Upper lobe of left lung (tissue), 6 donors: ENCODE data around the gene LUC7L3. TPM values are rescaled to one million over a fixed set of nuclear protein-coding genes. Genes with fewer than 3 reads are reported as not detected.

Experiments used
- ATAC-seq, 2 donors: fragments of 200-7000 bp; cut with Tn5 transposase; one replicate each; pipeline ENCODE4 v1.9.1; 2022; ENCODE audit warnings: mild to moderate bottlenecking in 2 of 2, moderate library complexity in 2 of 2; ENCODE audit not compliant: low FRiP score in 2 of 2
- DNase-seq, 2 donors: peaks; one replicate each; pipeline ENCODE4 v3.0.0-alpha.2; 2019 to 2020
- H3K27ac ChIP-seq, 4 donors: fragments of 200-600 bp; sonication (generic); one replicate each; pipeline ENCODE4 v1.5.1; 2016 to 2019
- H3K27me3 ChIP-seq, 4 donors: fragments of 200-600 bp; sonication (generic); one replicate each; pipeline ENCODE4 v1.5.1; 2017 to 2019
- H3K36me3 ChIP-seq, 4 donors: fragments of 200-600 bp; sonication (generic); one replicate each; pipeline ENCODE4 v1.5.1; 2016 to 2019
- H3K4me1 ChIP-seq, 4 donors: fragments of 200-600 bp; sonication (generic); one replicate each; pipeline ENCODE4 v1.5.1; 2018 to 2019
- H3K4me3 ChIP-seq, 4 donors: fragments of 200-600 bp; sonication (generic); one replicate each; pipeline ENCODE4 v1.5.1; 2017 to 2019; ENCODE audit warnings: mild to moderate bottlenecking in 2 of 4, moderate library complexity in 1 of 4
- H3K9me3 ChIP-seq, 4 donors: fragments of 200-600 bp; sonication (generic); one replicate each; pipeline ENCODE4 v1.5.1; 2018 to 2019
- CTCF ChIP-seq, 6 experiments: fragments of 450-650 bp in 4 of 6; fragments of 200-600 bp in 2 of 6; sonication (generic) in 2 of 6; IDR thresholded peaks; one replicate each; pipeline ENCODE4 v1.5.1; 2016 to 2019; ENCODE audit warnings: antibody characterized with exemption in 6 of 6
- EP300 ChIP-seq, 4 donors: sonication (generic); formaldehyde crosslinking; IDR thresholded peaks; one replicate each; pipeline ENCODE4 v1.5.1; 2017; ENCODE audit warnings: antibody characterized with exemption in 4 of 4, control low read depth in 2 of 4
- POLR2A ChIP-seq, 4 donors: fragments of 450-650 bp; IDR thresholded peaks; one replicate each; pipeline ENCODE4 v1.5.1; 2016 to 2017; ENCODE audit warnings: antibody characterized with exemption in 4 of 4, mild to moderate bottlenecking in 2 of 4
- POLR2AphosphoS5 ChIP-seq, 2 donors: sonication (generic); formaldehyde crosslinking; IDR thresholded peaks; one replicate each; pipeline ENCODE4 v1.5.1; 2017; ENCODE audit warnings: antibody characterized with exemption in 2 of 2
- WGBS, 2 donors: methylation state at CpG; one replicate each; pipeline ENCODE4 v1.1.5; 2017 to 2018; 5-methylcytosine and 5-hydroxymethylcytosine counted together
- total RNA-seq, 6 donors: library from RNA; depleted of rRNA in 4 of 6; stranded (reverse); fragments of >200 nt in 4 of 6; gene quantifications; one replicate each; pipeline versions ENCODE4 v1.1.0 to v1.2.1, GENCODE V29; 2016 to 2021
- donor health status: DM: no; HTN: no; CAD: no; lungs with moderate emphysema.
- donor health status: DM: no; HTN: yes; CAD: no; lungs with severe emphysema.

LUC7L3 gene
- total RNA-seq, 6 donors from 2014 or later = 38.2 to 625 (median 91.4) TPM

- peaks cover 0 to 12% (median 2%) of the 10 kb centered on the region in 4 donors for H3K4me1 ChIP-seq
- H3K4me3 ChIP-seq = no peak overlapping the region
- H3K27ac ChIP-seq = no peak overlapping the region
- no peak for TF ChIP-seq EP300 (IDR thresholded peaks at IDR 0.05)
- TF ChIP-seq CTCF (IDR thresholded peaks at IDR 0.05) = no peak
- TF ChIP-seq POLR2A (IDR thresholded peaks at IDR 0.05) = no peak
- no peak for TF ChIP-seq POLR2AphosphoS5 (IDR thresholded peaks at IDR 0.05)
- DNase-seq = no peak
- no peak for ATAC-seq
- no peaks in the 10 kb centered on the region for H3K9me3 ChIP-seq
- WGBS, 2 donors = 87 to 88% methylated on average over 5 to 7 of the region's 7 CpGs
- no peaks in the 10 kb centered on the region for H3K36me3 ChIP-seq
- no peaks in the 10 kb centered on the region for H3K27me3 ChIP-seq
Observed at GRCh38 chr17:50675627-50676026, 43.8 kb upstream of the LUC7L3 start.

- Histone ChIP-seq H3K9me3 (no peaks in the 10 kb centered on the region), H3K4me3 (no peak overlapping the region), H3K27ac (no peak overlapping the region), H3K36me3 (no peaks in the 10 kb centered on the region), H3K27me3 (no peaks in the 10 kb centered on the region), H3K4me1 (peaks cover under 1 to 12% (median 3%) of the 10 kb centered on the region in 4 donors)
- no peak for ATAC-seq
- DNase-seq = no peak
- no peak for TF ChIP-seq POLR2A (IDR thresholded peaks at IDR 0.05)
- no peak for TF ChIP-seq CTCF (IDR thresholded peaks at IDR 0.05)
- 90 to 96% methylated on average over 21 to 24 of the region's 24 CpGs for WGBS, 2 donors
Observed at GRCh38 chr17:50676065-50676975, 43.1 kb upstream of the LUC7L3 start.

GRCh38 chr17:50677851-50678375 is 41.5 kb upstream of the LUC7L3 start:
- Histone ChIP-seq H3K27ac (no peak overlapping the region), H3K4me1 (peaks cover 3 to 13% (median 5%) of the 10 kb centered on the region in 4 donors), H3K27me3 (no peaks in the 10 kb centered on the region), H3K36me3 (no peaks in the 10 kb centered on the region), H3K4me3 (no peak overlapping the region), H3K9me3 (no peaks in the 10 kb centered on the region)
- no peak for ATAC-seq
- TF ChIP-seq POLR2AphosphoS5 (IDR thresholded peaks at IDR 0.05) (no peak), POLR2A (IDR thresholded peaks at IDR 0.05) (no peak), CTCF (IDR thresholded peaks at IDR 0.05) (no peak), EP300 (IDR thresholded peaks at IDR 0.05) (no peak)
- DNase-seq = no peak
- WGBS, 2 donors = 93% methylated on average over 12 of the region's 12 CpGs

- no peak for TF ChIP-seq POLR2A (IDR thresholded peaks at IDR 0.05)
- TF ChIP-seq CTCF (IDR thresholded peaks at IDR 0.05) = no peak
- TF ChIP-seq POLR2AphosphoS5 (IDR thresholded peaks at IDR 0.05) = no peak
- TF ChIP-seq EP300 (IDR thresholded peaks at IDR 0.05) = no peak
- WGBS, 2 donors = 87 to 92% methylated on average over 11 of the region's 11 CpGs
- Histone ChIP-seq H3K27ac (no peak overlapping the region), H3K4me3 (no peak overlapping the region), H3K4me1 (peaks cover 3 to 10% (median 5%) of the 10 kb centered on the region in 4 donors), H3K27me3 (no peaks in the 10 kb centered on the region), H3K36me3 (no peaks in the 10 kb centered on the region), H3K9me3 (no peaks in the 10 kb centered on the region)
- ATAC-seq (no peak), DNase-seq (no peak)
Observed at GRCh38 chr17:50679008-50679544, 40.3 kb upstream of the LUC7L3 start.
